BE2C (cell line): ENCODE measurements around the gene TMCC3. TPM values are rescaled to one million over a fixed set of nuclear protein-coding genes. Genes with fewer than 3 reads are reported as not detected.
A peak's percentile ranks its signal among the peaks of the same experiment; 100 is the strongest.
"Not testable (repeated sequence)": the region's sequence is repeated elsewhere in the genome, so short reads cannot be mapped to it uniquely, and the experiment has no call there.

ENCODE experiments used
- DNase-seq: peaks from one replicate; pipeline ENCODE4 v3.0.0-alpha.2; 2020
- H3K27me3 ChIP-seq: fragments of 250-450 bp; sonication (Bioruptor Pico); 2 replicates; pipeline ENCODE4 v1.5.1; 2020; ENCODE audit warnings: mild to moderate bottlenecking
- H3K36me3 ChIP-seq: fragments of 250-450 bp; sonication (Bioruptor Pico); 2 replicates; pipeline ENCODE4 v1.5.1; 2020; ENCODE audit warnings: mild to moderate bottlenecking
- H3K4me1 ChIP-seq: fragments of 250-450 bp; sonication (Bioruptor Pico); 2 replicates; pipeline ENCODE4 v1.5.1; 2020
- H3K4me3 ChIP-seq: 2 replicates; pipeline ENCODE4 v1.5.1; 2011; ENCODE audit warnings: low read depth, low read length
- H3K9me3 ChIP-seq: fragments of 250-450 bp; sonication (Bioruptor Pico); 2 replicates; pipeline ENCODE4 v1.5.1; 2020
- CTCF ChIP-seq: IDR thresholded peaks from 2 replicates; pipeline ENCODE4 v1.5.1; 2012; ENCODE audit warnings: mild to moderate bottlenecking, low read depth, low read length
- polyA plus RNA-seq: library from polyadenylated mRNA; unstranded; fragments of >200 nt; gene quantifications from one replicate; pipeline ENCODE4 v1.2.1, GENCODE V29; 2012; ENCODE audit warnings: low read depth, missing spikeins; ENCODE audit not compliant: insufficient read length, insufficient read depth

TMCC3 gene
- polyA plus RNA-seq: not detected

GRCh38 chr12:94650143-94651056, at the start of gene TMCC3:
Gene TMCC3, minus strand, starts transcription at chr12:94650557. Its CDS starts 127 bp downstream, at chr12:94650430.
- Histone ChIP-seq H3K4me3 (no peak within 1 kb of the TSS), H3K27me3 (peaks cover 48% of the 10 kb centered on the region), H3K36me3 (no peaks in the 10 kb centered on the region), H3K9me3 (no peaks in the 10 kb centered on the region), H3K4me1 (no peaks in the 10 kb centered on the region)
- no peak for TF ChIP-seq CTCF
- DNase-seq: peak; percentile 42

- no peak for TF ChIP-seq CTCF
- no peak for DNase-seq
- no peaks in the 10 kb centered on the region for H3K36me3 ChIP-seq
- no peak overlapping the region for H3K4me3 ChIP-seq
- H3K27me3 ChIP-seq: no peaks in the 10 kb centered on the region
- no peaks in the 10 kb centered on the region for H3K9me3 ChIP-seq
- H3K4me1 ChIP-seq: no peaks in the 10 kb centered on the region
These were observed 49.4 kb upstream of the TMCC3 start for GRCh38 chr12:94699801-94700200.

GRCh38 chr12:94698578-94698977, 48.2 kb upstream of the TMCC3 start:
- no peaks in the 10 kb centered on the region for H3K36me3 ChIP-seq
- no peak overlapping the region for H3K4me3 ChIP-seq
- H3K4me1 ChIP-seq: no peaks in the 10 kb centered on the region
- no peaks in the 10 kb centered on the region for H3K27me3 ChIP-seq
- no peak for DNase-seq
- no peak for TF ChIP-seq CTCF
- no peaks in the 10 kb centered on the region for H3K9me3 ChIP-seq

GRCh38 chr12:94697631-94698030, 47.3 kb upstream of the TMCC3 start:
- no peak for DNase-seq
- Histone ChIP-seq H3K27me3 (no peaks in the 10 kb centered on the region), H3K9me3 (no peaks in the 10 kb centered on the region), H3K36me3 (no peaks in the 10 kb centered on the region), H3K4me3 (no peak overlapping the region), H3K4me1 (no peaks in the 10 kb centered on the region)
- no peak for TF ChIP-seq CTCF

GRCh38 chr12:94694732-94695131, 44.4 kb upstream of the TMCC3 start:
- no peak for TF ChIP-seq CTCF
- Histone ChIP-seq H3K4me3 (no peak overlapping the region), H3K4me1 (no peaks in the 10 kb centered on the region), H3K27me3 (no peaks in the 10 kb centered on the region), H3K36me3 (no peaks in the 10 kb centered on the region), H3K9me3 (no peaks in the 10 kb centered on the region)
- no peak for DNase-seq

- not testable (repeated sequence) for H3K4me3 ChIP-seq, DNase-seq, H3K36me3 ChIP-seq, H3K4me1 ChIP-seq, H3K27me3 ChIP-seq, H3K9me3 ChIP-seq
These were observed 42.5 kb upstream of the TMCC3 start for GRCh38 chr12:94692826-94693225.
